ENCODE measurements around the gene ADGRA1. TPM values are rescaled to one million over a fixed set of nuclear protein-coding genes. Genes with fewer than 3 reads are reported as not detected.

ADGRA1 gene
- total and polyA plus RNA-seq, 2 experiments from 2014 or later = 0.23 to 0.52 TPM

DNA sequence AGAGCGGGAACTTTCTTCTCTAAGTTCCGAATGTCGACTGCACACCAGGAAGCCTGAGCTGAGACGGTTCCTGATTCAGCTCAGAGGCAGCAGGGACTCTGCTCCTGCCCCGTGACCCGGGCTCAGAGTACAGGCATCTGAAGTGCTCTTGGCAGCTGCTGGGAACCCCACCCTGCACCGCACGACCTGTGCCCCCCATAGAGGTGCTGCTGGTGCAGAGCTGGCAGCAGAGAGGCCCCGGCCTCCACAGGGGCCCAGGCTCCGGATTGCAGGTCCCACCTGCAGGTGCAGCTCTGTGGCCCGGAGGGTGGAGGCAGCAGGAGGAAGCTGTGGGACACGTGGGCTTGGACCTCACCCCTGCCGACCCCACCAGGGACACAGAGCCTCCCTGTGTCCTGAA, 39.5 kb upstream of the ADGRA1 start:
- H3K27me3 ChIP-seq (ENCODE audit: insufficient read depth) = no peaks in the 10 kb centered on the region
- H3K27ac ChIP-seq (ENCODE audit: low read depth) = no peak overlapping the region
- no peaks in the 10 kb centered on the region for H3F3A ChIP-seq (replicated peaks; ENCODE audit: low read depth)
- H3K9me2 ChIP-seq (ENCODE audit: insufficient read depth) = no peaks in the 10 kb centered on the region
- H4K20me1 ChIP-seq (replicated peaks; ENCODE audit: insufficient read depth) = no peaks in the 10 kb centered on the region
- Mint-ChIP-seq H3K9me3 (no peaks in the 10 kb centered on the region), H3K36me3 (ENCODE audit: low read depth) (no peaks in the 10 kb centered on the region), H3K27ac (no peak overlapping the region), H3K4me1 (peaks cover 7% of the 10 kb centered on the region; the same call in 2 of the 3 replicates), H3K27me3 (ENCODE audit: insufficient read depth, low read depth, poor library complexity) (peaks cover 10% of the 10 kb centered on the region), H3K4me3 (no peak overlapping the region)
- no peaks in the 10 kb centered on the region; the same call in 1 of the 2 replicates for H3K36me3 ChIP-seq (ENCODE audit: insufficient read depth)
- ATAC-seq (no peak), DNase-seq (ENCODE audit: low spot score) (no peak)
- H3K79me2 ChIP-seq (replicated peaks; ENCODE audit: insufficient read depth) = no peaks in the 10 kb centered on the region
- no peak overlapping the region for H2AFZ ChIP-seq
- TF ChIP-seq ZNF114 (CRISPR knock-in tag; IDR thresholded peaks at IDR 0.05) (no peak), CREB1 (CRISPR knock-in tag; IDR thresholded peaks at IDR 0.05; ENCODE audit: low read depth) (no peak), STAT1 (IDR thresholded peaks at IDR 0.05; ENCODE audit: unreplicated experiment) (no peak), POLR2AphosphoS5 (IDR thresholded peaks at IDR 0.05; ENCODE audit: low read depth) (no peak), JUNB (IDR thresholded peaks at IDR 0.05; ENCODE audit: unreplicated experiment) (no peak), EZH2phosphoT487 (IDR thresholded peaks at IDR 0.05; ENCODE audit: unreplicated experiment) (no peak), ZNF331 (CRISPR knock-in tag; IDR thresholded peaks at IDR 0.05; ENCODE audit: low read depth) (no peak), EZH2 (IDR thresholded peaks at IDR 0.05; ENCODE audit: low read depth, unreplicated experiment) (no peak), NANOG (IDR thresholded peaks at IDR 0.05; ENCODE audit: borderline replicate concordance) (no peak)
- TF ChIP-seq, protein P1, sequence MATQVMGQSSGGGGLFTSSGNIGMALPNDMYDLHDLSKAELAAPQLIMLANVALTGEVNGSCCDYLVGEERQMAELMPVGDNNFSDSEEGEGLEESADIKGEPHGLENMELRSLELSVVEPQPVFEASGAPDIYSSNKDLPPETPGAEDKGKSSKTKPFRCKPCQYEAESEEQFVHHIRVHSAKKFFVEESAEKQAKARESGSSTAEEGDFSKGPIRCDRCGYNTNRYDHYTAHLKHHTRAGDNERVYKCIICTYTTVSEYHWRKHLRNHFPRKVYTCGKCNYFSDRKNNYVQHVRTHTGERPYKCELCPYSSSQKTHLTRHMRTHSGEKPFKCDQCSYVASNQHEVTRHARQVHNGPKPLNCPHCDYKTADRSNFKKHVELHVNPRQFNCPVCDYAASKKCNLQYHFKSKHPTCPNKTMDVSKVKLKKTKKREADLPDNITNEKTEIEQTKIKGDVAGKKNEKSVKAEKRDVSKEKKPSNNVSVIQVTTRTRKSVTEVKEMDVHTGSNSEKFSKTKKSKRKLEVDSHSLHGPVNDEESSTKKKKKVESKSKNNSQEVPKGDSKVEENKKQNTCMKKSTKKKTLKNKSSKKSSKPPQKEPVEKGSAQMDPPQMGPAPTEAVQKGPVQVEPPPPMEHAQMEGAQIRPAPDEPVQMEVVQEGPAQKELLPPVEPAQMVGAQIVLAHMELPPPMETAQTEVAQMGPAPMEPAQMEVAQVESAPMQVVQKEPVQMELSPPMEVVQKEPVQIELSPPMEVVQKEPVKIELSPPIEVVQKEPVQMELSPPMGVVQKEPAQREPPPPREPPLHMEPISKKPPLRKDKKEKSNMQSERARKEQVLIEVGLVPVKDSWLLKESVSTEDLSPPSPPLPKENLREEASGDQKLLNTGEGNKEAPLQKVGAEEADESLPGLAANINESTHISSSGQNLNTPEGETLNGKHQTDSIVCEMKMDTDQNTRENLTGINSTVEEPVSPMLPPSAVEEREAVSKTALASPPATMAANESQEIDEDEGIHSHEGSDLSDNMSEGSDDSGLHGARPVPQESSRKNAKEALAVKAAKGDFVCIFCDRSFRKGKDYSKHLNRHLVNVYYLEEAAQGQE (IDR thresholded peaks at IDR 0.05; ENCODE audit: unreplicated experiment) = no peak
- TF ChIP-seq, protein P2, sequence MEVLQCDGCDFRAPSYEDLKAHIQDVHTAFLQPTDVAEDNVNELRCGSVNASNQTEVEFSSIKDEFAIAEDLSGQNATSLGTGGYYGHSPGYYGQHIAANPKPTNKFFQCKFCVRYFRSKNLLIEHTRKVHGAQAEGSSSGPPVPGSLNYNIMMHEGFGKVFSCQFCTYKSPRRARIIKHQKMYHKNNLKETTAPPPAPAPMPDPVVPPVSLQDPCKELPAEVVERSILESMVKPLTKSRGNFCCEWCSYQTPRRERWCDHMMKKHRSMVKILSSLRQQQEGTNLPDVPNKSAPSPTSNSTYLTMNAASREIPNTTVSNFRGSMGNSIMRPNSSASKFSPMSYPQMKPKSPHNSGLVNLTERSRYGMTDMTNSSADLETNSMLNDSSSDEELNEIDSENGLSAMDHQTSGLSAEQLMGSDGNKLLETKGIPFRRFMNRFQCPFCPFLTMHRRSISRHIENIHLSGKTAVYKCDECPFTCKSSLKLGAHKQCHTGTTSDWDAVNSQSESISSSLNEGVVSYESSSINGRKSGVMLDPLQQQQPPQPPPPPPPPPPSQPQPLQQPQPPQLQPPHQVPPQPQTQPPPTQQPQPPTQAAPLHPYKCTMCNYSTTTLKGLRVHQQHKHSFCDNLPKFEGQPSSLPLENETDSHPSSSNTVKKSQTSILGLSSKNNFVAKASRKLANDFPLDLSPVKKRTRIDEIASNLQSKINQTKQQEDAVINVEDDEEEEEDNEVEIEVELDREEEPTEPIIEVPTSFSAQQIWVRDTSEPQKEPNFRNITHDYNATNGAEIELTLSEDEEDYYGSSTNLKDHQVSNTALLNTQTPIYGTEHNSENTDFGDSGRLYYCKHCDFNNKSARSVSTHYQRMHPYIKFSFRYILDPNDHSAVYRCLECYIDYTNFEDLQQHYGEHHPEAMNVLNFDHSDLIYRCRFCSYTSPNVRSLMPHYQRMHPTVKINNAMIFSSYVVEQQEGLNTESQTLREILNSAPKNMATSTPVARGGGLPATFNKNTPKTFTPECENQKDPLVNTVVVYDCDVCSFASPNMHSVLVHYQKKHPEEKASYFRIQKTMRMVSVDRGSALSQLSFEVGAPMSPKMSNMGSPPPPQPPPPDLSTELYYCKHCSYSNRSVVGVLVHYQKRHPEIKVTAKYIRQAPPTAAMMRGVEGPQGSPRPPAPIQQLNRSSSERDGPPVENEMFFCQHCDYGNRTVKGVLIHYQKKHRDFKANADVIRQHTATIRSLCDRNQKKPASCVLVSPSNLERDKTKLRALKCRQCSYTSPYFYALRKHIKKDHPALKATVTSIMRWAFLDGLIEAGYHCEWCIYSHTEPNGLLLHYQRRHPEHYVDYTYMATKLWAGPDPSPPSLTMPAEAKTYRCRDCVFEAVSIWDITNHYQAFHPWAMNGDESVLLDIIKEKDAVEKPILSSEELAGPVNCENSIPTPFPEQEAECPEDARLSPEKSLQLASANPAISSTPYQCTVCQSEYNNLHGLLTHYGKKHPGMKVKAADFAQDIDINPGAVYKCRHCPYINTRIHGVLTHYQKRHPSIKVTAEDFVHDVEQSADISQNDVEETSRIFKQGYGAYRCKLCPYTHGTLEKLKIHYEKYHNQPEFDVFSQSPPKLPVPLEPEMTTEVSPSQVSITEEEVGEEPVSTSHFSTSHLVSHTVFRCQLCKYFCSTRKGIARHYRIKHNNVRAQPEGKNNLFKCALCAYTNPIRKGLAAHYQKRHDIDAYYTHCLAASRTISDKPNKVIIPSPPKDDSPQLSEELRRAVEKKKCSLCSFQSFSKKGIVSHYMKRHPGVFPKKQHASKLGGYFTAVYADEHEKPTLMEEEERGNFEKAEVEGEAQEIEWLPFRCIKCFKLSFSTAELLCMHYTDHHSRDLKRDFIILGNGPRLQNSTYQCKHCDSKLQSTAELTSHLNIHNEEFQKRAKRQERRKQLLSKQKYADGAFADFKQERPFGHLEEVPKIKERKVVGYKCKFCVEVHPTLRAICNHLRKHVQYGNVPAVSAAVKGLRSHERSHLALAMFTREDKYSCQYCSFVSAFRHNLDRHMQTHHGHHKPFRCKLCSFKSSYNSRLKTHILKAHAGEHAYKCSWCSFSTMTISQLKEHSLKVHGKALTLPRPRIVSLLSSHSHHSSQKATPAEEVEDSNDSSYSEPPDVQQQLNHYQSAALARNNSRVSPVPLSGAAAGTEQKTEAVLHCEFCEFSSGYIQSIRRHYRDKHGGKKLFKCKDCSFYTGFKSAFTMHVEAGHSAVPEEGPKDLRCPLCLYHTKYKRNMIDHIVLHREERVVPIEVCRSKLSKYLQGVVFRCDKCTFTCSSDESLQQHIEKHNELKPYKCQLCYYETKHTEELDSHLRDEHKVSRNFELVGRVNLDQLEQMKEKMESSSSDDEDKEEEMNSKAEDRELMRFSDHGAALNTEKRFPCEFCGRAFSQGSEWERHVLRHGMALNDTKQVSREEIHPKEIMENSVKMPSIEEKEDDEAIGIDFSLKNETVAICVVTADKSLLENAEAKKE (CRISPR knock-in tag; IDR thresholded peaks at IDR 0.05) = no peak
- TF ChIP-seq, protein P3, sequence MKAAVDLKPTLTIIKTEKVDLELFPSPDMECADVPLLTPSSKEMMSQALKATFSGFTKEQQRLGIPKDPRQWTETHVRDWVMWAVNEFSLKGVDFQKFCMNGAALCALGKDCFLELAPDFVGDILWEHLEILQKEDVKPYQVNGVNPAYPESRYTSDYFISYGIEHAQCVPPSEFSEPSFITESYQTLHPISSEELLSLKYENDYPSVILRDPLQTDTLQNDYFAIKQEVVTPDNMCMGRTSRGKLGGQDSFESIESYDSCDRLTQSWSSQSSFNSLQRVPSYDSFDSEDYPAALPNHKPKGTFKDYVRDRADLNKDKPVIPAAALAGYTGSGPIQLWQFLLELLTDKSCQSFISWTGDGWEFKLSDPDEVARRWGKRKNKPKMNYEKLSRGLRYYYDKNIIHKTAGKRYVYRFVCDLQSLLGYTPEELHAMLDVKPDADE (IDR thresholded peaks at IDR 0.05) = no peak
- TF ChIP-seq, protein P4, sequence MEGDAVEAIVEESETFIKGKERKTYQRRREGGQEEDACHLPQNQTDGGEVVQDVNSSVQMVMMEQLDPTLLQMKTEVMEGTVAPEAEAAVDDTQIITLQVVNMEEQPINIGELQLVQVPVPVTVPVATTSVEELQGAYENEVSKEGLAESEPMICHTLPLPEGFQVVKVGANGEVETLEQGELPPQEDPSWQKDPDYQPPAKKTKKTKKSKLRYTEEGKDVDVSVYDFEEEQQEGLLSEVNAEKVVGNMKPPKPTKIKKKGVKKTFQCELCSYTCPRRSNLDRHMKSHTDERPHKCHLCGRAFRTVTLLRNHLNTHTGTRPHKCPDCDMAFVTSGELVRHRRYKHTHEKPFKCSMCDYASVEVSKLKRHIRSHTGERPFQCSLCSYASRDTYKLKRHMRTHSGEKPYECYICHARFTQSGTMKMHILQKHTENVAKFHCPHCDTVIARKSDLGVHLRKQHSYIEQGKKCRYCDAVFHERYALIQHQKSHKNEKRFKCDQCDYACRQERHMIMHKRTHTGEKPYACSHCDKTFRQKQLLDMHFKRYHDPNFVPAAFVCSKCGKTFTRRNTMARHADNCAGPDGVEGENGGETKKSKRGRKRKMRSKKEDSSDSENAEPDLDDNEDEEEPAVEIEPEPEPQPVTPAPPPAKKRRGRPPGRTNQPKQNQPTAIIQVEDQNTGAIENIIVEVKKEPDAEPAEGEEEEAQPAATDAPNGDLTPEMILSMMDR (conservative IDR thresholded peaks at IDR 0.05; ENCODE audit: low read depth in 2 of 2) = no peak
- H3K4me2 ChIP-seq = no peak overlapping the region
- H3K4me3 ChIP-seq = no peak overlapping the region
- no peaks in the 10 kb centered on the region for H3K4me1 ChIP-seq (ENCODE audit: insufficient read depth)
